Tongue (tissue), 3 donors: ENCODE measurements around the gene XRN1. TPM values are rescaled to one million over a fixed set of nuclear protein-coding genes. Genes with fewer than 3 reads are reported as not detected.

Experiments
- DNase-seq: peaks from one replicate; pipeline ENCODE4 v3.0.0-alpha.2; 2015
- small RNA-seq: library from RNA; depleted of rRNA; stranded (forward); fragments of <200 nt; gene quantifications from one replicate; pipeline ENCODE3, GENCODE V24; 2014; ENCODE audit warnings: low replicate concordance
- total RNA-seq: library from RNA; depleted of rRNA; stranded (reverse); fragments of >200 nt; gene quantifications from one replicate; pipeline ENCODE4 v1.2.3, GENCODE V29; 2014

Gene XRN1
- total RNA-seq, 1 donor from 2014 or later = 58.0 TPM

GRCh38 chr3:142270407-142270806, 177.4 kb downstream of the XRN1 start:
- no peak for DNase-seq

GRCh38 chr3:142269767-142270166, 178.1 kb downstream of the XRN1 start:
- no peak for DNase-seq

GRCh38 chr3:142268426-142268825, 179.4 kb downstream of the XRN1 start:
- DNase-seq = no peak

GRCh38 chr3:142267269-142267668, 180.6 kb downstream of the XRN1 start:
- no peak for DNase-seq

GRCh38 chr3:142263112-142263511, 184.7 kb downstream of the XRN1 start:
- no peak for DNase-seq

GRCh38 chr3:142259359-142259758, 188.5 kb downstream of the XRN1 start:
- no peak for DNase-seq

- DNase-seq = no peak
Observed at GRCh38 chr3:142256712-142257333, 191.0 kb downstream of the XRN1 start.

Small RNAs within 50 kb of the gene (small RNA-seq; reads per million reads assigned to genes)
- gene RNU1-100P (0.06 reads per million), gene RNU6-1294P (not detected)

Other genes starting within 250 kb of the XRN1 start
- 42.4 TPM for gene GK5, start 222.5 kb downstream of the XRN1 start, total RNA-seq
- 28.8 TPM for gene ATR, start 130.7 kb upstream of the XRN1 start, total RNA-seq
- 1.4 TPM for gene PLS1, start 148.4 kb upstream of the XRN1 start, total RNA-seq